Activated naive CD8-positive, alpha-beta T cell (primary cell): ENCODE measurements around the gene EML6.
"Not testable (repeated sequence)": the region's sequence is repeated elsewhere in the genome, so short reads cannot be mapped to it uniquely, and the experiment has no call there.

Experiments used
- H3K27ac Mint-ChIP-seq: one replicate; pipeline ENCODE4 v1.8.0; 2021; ENCODE audit warnings: mixed read lengths
- H3K27me3 Mint-ChIP-seq: one replicate; pipeline ENCODE4 v1.8.0; 2021; ENCODE audit warnings: mixed read lengths
- H3K36me3 Mint-ChIP-seq: one replicate; pipeline ENCODE4 v1.8.0; 2021; ENCODE audit warnings: mixed read lengths
- H3K4me1 Mint-ChIP-seq: one replicate; pipeline ENCODE4 v1.8.0; 2021; ENCODE audit warnings: low read depth, mixed read lengths
- H3K4me3 Mint-ChIP-seq: one replicate; pipeline ENCODE4 v1.8.0; 2021; ENCODE audit warnings: mild to moderate bottlenecking, mixed read lengths
- H3K9me3 Mint-ChIP-seq: one replicate; pipeline ENCODE4 v1.8.0; 2021; ENCODE audit warnings: low read depth, mixed read lengths

EML6 gene

DNA sequence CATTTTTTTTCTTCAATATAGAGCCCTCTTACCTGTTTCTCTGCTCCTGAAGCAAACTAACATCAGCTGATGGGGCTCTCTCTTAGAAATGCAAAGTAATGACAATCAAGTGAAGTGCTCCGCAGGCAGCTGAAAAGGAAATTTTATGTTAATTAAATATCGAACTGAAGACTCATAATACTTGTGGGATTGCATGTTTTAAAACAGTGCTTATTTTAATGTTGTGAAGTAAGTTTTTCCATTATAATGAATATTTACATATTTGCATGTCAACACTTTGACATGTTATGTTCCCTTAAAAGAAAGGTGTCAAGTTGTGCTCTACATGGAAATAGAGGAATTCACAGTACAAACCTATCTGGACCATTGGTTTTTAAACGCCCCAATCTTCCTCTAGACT is 97.1 kb downstream of the EML6 start:
- Mint-ChIP-seq H3K27ac (no peak overlapping the region), H3K36me3 (peaks cover 4% of the 10 kb centered on the region), H3K4me1 (no peaks in the 10 kb centered on the region), H3K9me3 (no peaks in the 10 kb centered on the region), H3K27me3 (peaks cover 2% of the 10 kb centered on the region), H3K4me3 (no peak overlapping the region)

DNA sequence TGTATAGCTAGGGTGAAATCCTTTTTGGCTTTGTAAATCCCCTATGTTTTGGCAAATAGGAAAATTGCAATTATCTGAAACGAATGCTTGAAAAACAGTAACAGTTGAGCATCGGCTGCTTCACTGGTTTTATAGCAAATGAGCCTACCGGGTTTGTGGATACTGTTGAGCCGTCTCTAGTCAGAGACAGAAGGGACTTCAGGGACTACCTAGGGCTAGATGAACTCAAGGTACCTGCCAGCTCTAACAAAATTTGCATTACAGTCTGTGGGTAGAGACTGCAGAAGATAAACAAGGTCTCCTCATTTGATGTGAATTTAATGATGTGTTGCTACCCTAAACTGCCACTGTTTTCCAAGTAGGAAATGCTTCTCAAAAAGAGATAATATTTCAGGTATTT is 101.1 kb downstream of the EML6 start:
- Mint-ChIP-seq H3K4me1 (no peaks in the 10 kb centered on the region), H3K9me3 (no peaks in the 10 kb centered on the region), H3K4me3 (no peak overlapping the region), H3K27me3 (peaks cover 6% of the 10 kb centered on the region), H3K36me3 (peaks cover 4% of the 10 kb centered on the region), H3K27ac (no peak overlapping the region)

DNA sequence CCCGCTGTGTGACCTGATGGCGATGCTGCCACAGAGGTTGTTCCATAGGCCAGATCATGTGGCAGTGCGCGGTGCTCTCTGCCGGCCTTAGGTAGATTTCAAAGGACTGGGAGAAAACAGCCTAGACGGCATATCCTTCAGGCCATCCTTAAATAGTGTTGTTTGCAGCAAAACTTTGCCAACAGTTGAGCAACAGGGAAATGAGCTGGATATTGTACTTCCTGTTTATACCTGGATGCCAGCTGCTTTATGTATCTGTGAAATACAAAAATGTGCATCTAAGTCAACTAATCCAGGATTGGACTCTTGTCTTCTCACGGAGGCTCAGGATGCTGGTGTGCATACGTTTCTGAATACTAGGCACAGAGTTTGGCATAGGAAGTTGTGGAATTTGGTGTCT is 107.1 kb downstream of the EML6 start:
- Mint-ChIP-seq H3K4me1 (no peaks in the 10 kb centered on the region), H3K36me3 (no peaks in the 10 kb centered on the region), H3K4me3 (no peak overlapping the region), H3K27ac (no peak overlapping the region), H3K9me3 (no peaks in the 10 kb centered on the region), H3K27me3 (peaks cover 4% of the 10 kb centered on the region)

DNA sequence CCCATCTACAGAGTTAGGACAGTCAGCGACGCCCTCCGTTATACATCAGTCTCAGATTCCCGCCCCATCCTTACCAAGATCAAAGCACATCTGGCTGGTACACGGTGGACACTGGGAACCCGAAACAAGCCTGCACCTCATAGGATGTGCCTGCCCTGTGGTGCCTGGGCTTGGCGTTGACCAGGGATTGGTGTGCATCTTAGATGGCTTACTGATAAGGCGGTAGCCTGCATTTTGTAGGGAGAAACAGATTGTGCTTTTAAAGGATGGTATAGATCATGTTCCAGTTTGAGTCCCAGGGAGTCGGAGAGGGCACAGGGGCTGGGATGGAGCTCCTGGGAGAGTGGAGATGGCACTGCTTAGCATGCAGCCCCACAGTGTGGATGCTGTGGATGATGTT is 108.0 kb downstream of the EML6 start:
- Mint-ChIP-seq H3K4me3 (no peak overlapping the region), H3K4me1 (no peaks in the 10 kb centered on the region), H3K9me3 (no peaks in the 10 kb centered on the region), H3K36me3 (no peaks in the 10 kb centered on the region), H3K27ac (no peak overlapping the region), H3K27me3 (no peaks in the 10 kb centered on the region)

DNA sequence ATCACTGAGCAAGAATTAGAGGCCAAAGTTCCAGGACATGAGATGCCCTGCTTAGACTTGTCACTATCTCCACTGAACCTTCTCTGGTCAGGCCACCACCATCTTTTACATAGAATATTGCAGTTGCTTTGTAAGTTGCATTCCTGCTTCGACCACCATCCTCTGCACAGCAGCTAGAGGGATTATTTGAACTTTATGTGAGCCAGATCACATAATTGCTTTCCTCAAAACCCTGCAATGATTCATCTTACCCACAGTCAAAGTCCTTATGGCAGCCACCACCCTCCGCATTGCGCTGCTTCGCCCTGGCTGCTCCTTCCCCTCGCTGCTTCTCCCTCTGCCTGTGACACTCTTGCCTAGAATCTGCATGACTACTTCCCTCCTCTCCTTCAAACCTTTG is 111.3 kb downstream of the EML6 start:
- H3K27ac Mint-ChIP-seq: no peak overlapping the region

DNA sequence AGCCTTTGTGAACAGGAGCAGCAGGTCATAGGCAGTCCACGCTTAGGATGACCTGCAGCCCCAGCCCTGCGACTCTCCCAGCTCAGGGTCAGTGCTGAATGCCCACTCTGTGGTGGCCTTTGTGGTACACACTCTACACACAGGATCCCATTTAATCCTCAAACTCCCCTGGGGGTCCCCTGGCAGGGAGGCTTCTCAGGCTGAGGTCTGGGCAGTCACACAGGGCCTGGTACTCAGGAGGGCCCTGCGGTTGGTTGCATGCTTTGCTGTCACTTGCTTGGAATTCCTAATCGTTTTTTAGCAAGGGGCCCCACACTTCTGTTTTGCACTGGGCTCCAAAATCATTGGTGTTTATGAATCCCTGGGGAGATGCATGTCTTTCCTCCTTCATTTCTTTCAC is 113.0 kb downstream of the EML6 start:
- no peak overlapping the region for H3K4me3 Mint-ChIP-seq
- no peaks in the 10 kb centered on the region for H3K4me1 Mint-ChIP-seq
- no peak overlapping the region for H3K27ac Mint-ChIP-seq
- no peaks in the 10 kb centered on the region for H3K36me3 Mint-ChIP-seq
- no peaks in the 10 kb centered on the region for H3K27me3 Mint-ChIP-seq
- no peaks in the 10 kb centered on the region for H3K9me3 Mint-ChIP-seq

More for the DNA sequence above, 111.3 kb downstream of the EML6 start:
- Mint-ChIP-seq H3K4me1 (no peaks in the 10 kb centered on the region), H3K27me3 (no peaks in the 10 kb centered on the region), H3K4me3 (no peak overlapping the region), H3K9me3 (no peaks in the 10 kb centered on the region), H3K36me3 (no peaks in the 10 kb centered on the region)

DNA sequence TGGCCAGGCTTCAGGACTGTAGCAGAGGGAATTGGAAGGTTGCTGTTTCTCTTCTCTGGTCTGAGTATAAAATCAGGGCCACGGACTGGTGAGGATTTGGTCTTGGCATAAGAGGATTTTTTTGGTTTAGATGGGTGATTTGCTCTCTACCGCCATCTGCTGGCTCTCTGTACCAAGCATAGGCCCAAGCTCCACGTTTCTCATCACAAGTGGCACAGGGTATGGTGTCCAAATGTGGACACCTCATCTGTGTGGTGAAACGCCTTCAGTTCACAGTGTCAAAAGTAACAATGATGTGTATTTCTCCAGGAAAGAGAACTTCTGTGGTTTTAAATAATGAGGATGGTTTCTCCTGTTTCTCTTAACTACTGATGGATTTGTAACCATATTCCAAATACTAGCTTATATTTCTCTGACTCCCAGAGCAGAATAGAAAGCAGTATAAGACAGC is 115.1 kb downstream of the EML6 start:
- Mint-ChIP-seq H3K27ac (no peak overlapping the region), H3K36me3 (no peaks in the 10 kb centered on the region), H3K9me3 (no peaks in the 10 kb centered on the region), H3K27me3 (no peaks in the 10 kb centered on the region), H3K4me1 (no peaks in the 10 kb centered on the region), H3K4me3 (no peak overlapping the region)

DNA sequence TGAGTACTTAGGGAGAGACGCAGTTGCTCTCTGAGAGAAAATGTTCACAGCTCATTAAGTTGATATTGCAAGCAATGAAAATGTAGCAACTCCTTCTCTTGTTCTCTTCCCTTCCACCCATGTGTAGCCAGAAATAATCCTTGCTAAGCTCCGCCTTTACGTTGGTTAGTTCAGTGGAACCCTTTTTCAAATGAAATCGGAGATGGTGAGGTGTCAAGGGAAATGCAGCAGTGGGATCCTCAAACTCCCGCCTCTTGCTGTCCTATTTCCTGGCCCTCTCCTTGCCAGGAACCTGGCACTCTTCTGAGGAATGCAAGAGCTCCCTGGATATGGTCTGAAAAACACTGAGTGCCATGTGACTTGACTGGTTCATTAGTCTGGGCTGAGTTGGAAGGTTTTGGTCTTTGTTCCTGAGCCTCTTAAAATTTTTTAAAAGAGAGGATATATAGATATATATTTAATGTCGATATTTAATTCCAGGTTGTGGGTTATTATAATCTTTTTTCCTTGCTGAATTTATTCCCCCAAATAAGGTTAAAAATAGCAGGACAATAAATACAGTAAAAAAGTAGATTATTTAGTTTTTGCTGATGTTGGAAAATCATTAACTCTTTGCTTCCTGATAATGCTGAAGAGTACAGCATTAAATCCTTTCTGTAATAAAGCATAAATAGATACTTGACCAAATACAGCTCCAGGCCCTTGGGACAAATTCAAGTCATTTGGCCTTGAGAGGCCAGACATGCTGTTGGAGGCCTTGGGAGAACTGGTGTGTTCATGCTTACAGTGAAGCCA is 116.2 kb downstream of the EML6 start:
- Mint-ChIP-seq H3K4me3 (no peak overlapping the region), H3K9me3 (no peaks in the 10 kb centered on the region), H3K4me1 (no peaks in the 10 kb centered on the region), H3K27me3 (no peaks in the 10 kb centered on the region), H3K27ac (no peak overlapping the region), H3K36me3 (no peaks in the 10 kb centered on the region)

- Mint-ChIP-seq H3K4me3 (no peak overlapping the region), H3K4me1 (no peaks in the 10 kb centered on the region), H3K9me3 (no peaks in the 10 kb centered on the region), H3K27ac (no peak overlapping the region), H3K36me3 (no peaks in the 10 kb centered on the region), H3K27me3 (no peaks in the 10 kb centered on the region)
Measured at GRCh38 chr2:54840559-54841468, 117.4 kb downstream of the EML6 start.

DNA sequence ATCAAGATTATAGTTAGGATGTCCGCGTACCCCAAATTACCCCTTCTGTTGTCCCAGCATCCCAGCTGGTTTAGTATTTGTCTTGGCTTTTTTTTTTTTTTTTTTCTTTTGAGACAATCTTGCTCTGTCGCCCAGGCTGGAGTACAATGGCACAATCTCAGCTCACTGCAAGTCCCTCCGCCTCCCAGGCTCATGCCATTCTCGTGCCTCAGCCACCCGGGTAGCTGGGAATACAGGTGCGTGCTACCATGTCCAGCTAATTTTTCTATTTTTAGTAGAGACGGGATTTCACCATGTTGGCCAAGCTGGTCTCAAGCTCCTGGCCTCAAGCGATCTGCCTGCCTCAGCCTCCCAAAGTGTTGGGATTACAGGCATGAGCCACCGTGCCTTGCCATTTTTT is 118.0 kb downstream of the EML6 start:
- not testable (repeated sequence) for H3K4me1 Mint-ChIP-seq, H3K9me3 Mint-ChIP-seq, H3K27ac Mint-ChIP-seq, H3K27me3 Mint-ChIP-seq, H3K4me3 Mint-ChIP-seq, H3K36me3 Mint-ChIP-seq

DNA sequence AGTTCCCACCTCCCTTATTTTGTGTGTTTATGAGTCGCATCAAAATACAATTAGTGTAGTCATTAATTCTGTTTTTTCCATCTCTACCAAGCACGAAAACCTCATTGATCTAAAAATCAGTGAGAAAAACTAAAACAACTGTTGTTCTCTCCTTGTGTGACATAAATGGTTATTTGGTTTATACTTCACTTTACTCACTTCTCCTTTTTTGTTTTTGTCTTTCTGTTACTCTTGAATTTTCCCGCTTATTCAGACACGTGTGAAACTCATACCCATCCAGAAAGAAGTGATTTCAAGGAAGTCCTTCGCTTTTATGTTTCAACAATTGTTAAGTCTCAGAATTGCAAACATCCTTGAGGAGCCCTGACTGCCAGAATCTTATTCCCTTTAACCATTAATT is 121.6 kb downstream of the EML6 start:
- no peaks in the 10 kb centered on the region for H3K27me3 Mint-ChIP-seq
- H3K4me3 Mint-ChIP-seq: no peak overlapping the region
- H3K27ac Mint-ChIP-seq: no peak overlapping the region
- H3K9me3 Mint-ChIP-seq: no peaks in the 10 kb centered on the region
- H3K36me3 Mint-ChIP-seq: no peaks in the 10 kb centered on the region
- H3K4me1 Mint-ChIP-seq: no peaks in the 10 kb centered on the region

GRCh38 chr2:54845514-54845913 is 122.1 kb downstream of the EML6 start:
- H3K27me3 Mint-ChIP-seq: no peaks in the 10 kb centered on the region
- H3K4me3 Mint-ChIP-seq: no peak overlapping the region
- no peaks in the 10 kb centered on the region for H3K4me1 Mint-ChIP-seq
- no peaks in the 10 kb centered on the region for H3K36me3 Mint-ChIP-seq
- H3K9me3 Mint-ChIP-seq: no peaks in the 10 kb centered on the region
- no peak overlapping the region for H3K27ac Mint-ChIP-seq

DNA sequence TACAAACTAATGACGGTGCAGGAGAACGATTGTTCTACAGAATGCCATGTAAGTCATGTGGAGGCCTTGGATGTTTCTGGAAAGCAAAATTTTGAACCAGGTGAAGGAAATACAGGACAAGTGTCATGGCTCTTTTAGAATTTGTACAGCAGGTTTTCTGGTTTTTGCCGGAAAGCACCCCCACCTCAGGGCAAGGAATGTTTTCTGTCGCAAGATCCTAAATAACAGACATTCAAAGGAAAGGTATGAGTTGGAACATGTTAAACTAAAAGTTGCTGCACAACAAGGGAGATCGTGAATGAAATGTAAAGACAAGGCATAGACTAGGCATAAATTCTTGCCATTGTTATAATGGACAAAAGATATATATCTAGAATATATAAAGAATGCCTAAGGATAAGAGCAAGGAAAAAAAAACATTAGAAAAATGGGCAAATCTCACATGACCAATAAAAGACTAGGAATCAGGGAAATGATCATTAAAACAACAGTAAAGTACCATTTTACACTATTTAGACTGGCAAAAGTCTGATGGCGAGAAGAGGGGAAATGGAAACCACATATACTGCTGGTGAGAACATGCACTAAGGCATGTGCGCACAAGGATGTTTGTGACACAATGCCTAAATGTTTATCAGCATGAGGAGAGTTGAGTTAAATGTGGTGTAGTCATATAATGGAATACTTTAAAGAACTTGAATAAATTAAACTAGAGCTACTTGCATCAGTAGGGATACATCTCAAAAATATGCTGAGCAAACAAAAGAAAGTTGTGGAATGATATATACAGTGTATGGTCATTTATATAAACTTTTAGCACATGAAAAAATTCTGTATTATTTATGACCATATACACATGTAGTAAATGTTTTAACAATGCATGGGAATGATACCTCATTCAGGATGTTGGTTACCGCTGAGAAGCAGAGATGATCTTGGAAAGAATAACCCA is 127.0 kb downstream of the EML6 start:
- no peaks in the 10 kb centered on the region for H3K9me3 Mint-ChIP-seq
- no peak overlapping the region for H3K27ac Mint-ChIP-seq
- H3K4me3 Mint-ChIP-seq: no peak overlapping the region
- H3K27me3 Mint-ChIP-seq: no peaks in the 10 kb centered on the region
- H3K4me1 Mint-ChIP-seq: no peaks in the 10 kb centered on the region
- no peaks in the 10 kb centered on the region for H3K36me3 Mint-ChIP-seq

DNA sequence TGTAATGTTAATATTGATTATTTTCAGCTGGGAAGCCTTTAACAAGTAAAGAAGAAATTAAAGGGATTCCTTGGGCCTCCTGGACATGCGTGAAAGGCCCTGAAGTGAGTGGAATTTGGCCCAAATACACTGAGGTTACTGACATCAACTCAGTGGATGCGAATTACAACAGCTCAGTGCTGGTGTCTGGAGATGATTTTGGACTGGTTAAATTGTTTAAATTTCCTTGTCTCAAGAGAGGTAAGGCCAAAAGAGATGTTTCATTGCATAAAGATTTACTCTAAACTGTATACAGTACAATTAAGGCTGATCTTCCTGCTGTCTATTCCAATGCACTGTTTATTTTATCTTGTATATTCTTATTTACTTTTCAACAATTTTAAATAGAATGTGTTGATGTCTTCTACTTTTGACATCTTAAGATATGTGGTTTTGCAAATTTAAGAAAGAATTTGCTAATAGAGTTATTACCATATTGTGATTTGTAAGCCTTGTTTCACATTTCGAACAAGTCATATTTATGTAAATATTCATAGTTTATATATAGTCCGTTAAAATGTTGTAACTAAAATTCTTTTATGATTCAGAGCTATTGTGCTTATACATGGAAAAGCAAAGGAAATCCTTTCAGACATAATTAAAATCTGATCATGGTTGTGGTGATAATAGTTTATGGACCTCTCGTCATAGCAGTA is 130.3 kb downstream of the EML6 start:
- Mint-ChIP-seq H3K4me3 (no peak overlapping the region), H3K27ac (no peak overlapping the region), H3K27me3 (no peaks in the 10 kb centered on the region), H3K4me1 (no peaks in the 10 kb centered on the region), H3K36me3 (no peaks in the 10 kb centered on the region), H3K9me3 (no peaks in the 10 kb centered on the region)
